ENCODE results near the gene STARD4. TPM values are rescaled to one million over a fixed set of nuclear protein-coding genes. Genes with fewer than 3 reads are reported as not detected.
A peak's percentile ranks its signal among the peaks of the same experiment; 100 is the strongest.

The STARD4 gene
- total and polyA plus RNA-seq, 2 experiments from 2014 or later, result 39.9 to 126 TPM

DNA sequence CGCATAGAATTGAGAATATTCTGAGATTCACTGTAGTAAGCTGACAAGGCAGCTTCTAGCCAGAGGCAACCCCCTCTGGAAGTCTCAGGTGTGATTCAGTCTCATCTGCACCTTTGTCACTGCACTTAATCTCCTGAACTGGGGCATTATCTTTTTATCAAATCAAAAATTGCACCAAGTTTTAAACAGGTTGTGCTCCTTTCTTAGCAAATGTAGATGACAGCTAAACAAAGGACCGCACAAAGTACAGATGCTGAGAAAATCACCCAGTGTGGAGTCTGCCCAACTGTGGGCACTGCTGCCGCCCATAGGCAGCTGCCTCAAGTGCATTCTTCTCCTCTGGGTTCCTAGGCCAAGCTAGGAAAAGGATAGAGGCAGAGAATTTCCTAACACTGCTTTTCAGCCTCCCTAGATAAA, 51.1 kb downstream of the STARD4 start:
- Histone ChIP-seq H3K4me3 (no peak overlapping the region), H3K36me3 (replicated peaks; ENCODE audit: insufficient read depth, low read depth) (no peaks in the 10 kb centered on the region), H3K79me2 (no peaks in the 10 kb centered on the region), H3K4me1 (ENCODE audit: insufficient read depth) (no peaks in the 10 kb centered on the region), H3K27me3 (no peaks in the 10 kb centered on the region), H3K4me2 (no peak overlapping the region), H3K27ac (no peak overlapping the region), H2AFZ (no peak overlapping the region), H3K9me2 (replicated peaks; ENCODE audit: insufficient read depth) (no peaks in the 10 kb centered on the region), H3K9me3 (ENCODE audit: low read depth) (no peaks in the 10 kb centered on the region), H4K20me1 (ENCODE audit: insufficient read depth, poor library complexity, severe bottlenecking) (no peaks in the 10 kb centered on the region)
- TF ChIP-seq EZH2 (IDR thresholded peaks at IDR 0.05; ENCODE audit: borderline replicate concordance) (no peak), EZH2phosphoT487 (IDR thresholded peaks at IDR 0.05; ENCODE audit: low read depth, severe bottlenecking, unreplicated experiment) (no peak)
- TF ChIP-seq, protein P1, sequence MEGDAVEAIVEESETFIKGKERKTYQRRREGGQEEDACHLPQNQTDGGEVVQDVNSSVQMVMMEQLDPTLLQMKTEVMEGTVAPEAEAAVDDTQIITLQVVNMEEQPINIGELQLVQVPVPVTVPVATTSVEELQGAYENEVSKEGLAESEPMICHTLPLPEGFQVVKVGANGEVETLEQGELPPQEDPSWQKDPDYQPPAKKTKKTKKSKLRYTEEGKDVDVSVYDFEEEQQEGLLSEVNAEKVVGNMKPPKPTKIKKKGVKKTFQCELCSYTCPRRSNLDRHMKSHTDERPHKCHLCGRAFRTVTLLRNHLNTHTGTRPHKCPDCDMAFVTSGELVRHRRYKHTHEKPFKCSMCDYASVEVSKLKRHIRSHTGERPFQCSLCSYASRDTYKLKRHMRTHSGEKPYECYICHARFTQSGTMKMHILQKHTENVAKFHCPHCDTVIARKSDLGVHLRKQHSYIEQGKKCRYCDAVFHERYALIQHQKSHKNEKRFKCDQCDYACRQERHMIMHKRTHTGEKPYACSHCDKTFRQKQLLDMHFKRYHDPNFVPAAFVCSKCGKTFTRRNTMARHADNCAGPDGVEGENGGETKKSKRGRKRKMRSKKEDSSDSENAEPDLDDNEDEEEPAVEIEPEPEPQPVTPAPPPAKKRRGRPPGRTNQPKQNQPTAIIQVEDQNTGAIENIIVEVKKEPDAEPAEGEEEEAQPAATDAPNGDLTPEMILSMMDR (IDR thresholded peaks at IDR 0.05; ENCODE audit: poor library complexity), result peak; percentile 60
- peak; percentile 62 for DNase-seq (ENCODE audit: low spot score)
- WGBS (ENCODE audit: low lambda C conversion rate, missing lambda C conversion rate), result 29% methylated on average over 3 of the region's 3 CpGs

DNA sequence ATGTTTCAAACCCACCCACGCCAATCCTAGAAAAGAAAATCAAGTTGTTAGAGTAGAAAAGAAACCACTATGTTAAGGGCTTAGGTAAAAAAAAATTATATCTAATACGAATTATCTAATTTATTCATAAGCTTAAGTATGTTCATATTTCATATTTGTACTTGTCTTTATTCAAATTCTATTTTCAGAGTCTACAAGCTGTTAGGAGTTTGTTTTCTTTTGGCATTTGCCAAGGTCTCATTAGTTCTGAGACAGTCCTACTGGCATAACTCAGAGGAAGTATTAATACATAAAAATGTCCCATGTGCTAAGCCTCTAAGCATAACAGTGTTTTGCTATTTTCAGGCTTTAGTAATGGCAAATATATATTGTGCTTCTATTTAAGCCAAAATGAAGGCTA, 57.6 kb downstream of the STARD4 start:
- Histone ChIP-seq H3K4me1 (ENCODE audit: insufficient read depth) (no peaks in the 10 kb centered on the region), H2AFZ (no peak overlapping the region), H3K27ac (no peak overlapping the region), H3K36me3 (replicated peaks; ENCODE audit: insufficient read depth, low read depth) (no peaks in the 10 kb centered on the region), H3K4me3 (no peak overlapping the region), H3K27me3 (no peaks in the 10 kb centered on the region), H3K9me3 (ENCODE audit: low read depth) (no peaks in the 10 kb centered on the region), H3K9me2 (replicated peaks; ENCODE audit: insufficient read depth) (no peaks in the 10 kb centered on the region), H3K4me2 (peak overlapping the region; percentile 38), H3K79me2 (no peaks in the 10 kb centered on the region), H4K20me1 (ENCODE audit: insufficient read depth, poor library complexity, severe bottlenecking) (no peaks in the 10 kb centered on the region)
- TF ChIP-seq EZH2phosphoT487 (IDR thresholded peaks at IDR 0.05; ENCODE audit: low read depth, severe bottlenecking, unreplicated experiment) (no peak), EZH2 (IDR thresholded peaks at IDR 0.05; ENCODE audit: borderline replicate concordance) (no peak)
- TF ChIP-seq, protein P1 (IDR thresholded peaks at IDR 0.05; ENCODE audit: poor library complexity), result no peak
- 77% methylated on average over 2 of the region's 2 CpGs for WGBS (ENCODE audit: low lambda C conversion rate, missing lambda C conversion rate)
- no peak for DNase-seq (ENCODE audit: low spot score)

DNA sequence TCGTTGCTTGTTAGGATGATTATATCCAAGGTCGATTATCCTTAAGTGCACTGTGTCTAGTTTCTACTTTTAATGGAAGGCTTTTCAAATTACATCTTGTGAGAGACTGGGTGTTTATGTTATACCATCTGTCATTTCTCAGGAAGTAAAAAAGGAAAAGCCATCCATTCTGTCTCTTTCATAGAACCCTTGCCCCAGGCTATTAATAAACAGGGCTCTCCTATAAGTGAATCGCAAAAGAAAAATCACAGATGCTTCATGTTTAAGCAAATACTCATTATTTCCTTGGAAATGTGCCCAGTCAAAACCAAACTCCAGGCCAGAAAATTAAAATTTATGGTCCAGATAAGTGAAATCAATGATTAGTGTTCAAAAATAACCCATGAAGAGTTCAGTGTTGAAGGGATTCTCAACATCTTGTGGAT, 58.1 kb downstream of the STARD4 start:
- Histone ChIP-seq H3K27ac (peak overlapping the region; percentile 13), H3K9me3 (ENCODE audit: low read depth) (no peaks in the 10 kb centered on the region), H2AFZ (no peak overlapping the region), H3K27me3 (no peaks in the 10 kb centered on the region), H3K9me2 (replicated peaks; ENCODE audit: insufficient read depth) (no peaks in the 10 kb centered on the region), H3K4me2 (peak overlapping the region; percentile 38), H3K4me1 (ENCODE audit: insufficient read depth) (no peaks in the 10 kb centered on the region), H4K20me1 (ENCODE audit: insufficient read depth, poor library complexity, severe bottlenecking) (no peaks in the 10 kb centered on the region), H3K4me3 (no peak overlapping the region), H3K36me3 (replicated peaks; ENCODE audit: insufficient read depth, low read depth) (no peaks in the 10 kb centered on the region), H3K79me2 (no peaks in the 10 kb centered on the region)
- DNase-seq (ENCODE audit: low spot score), result peak; percentile 18
- TF ChIP-seq, protein P1 (IDR thresholded peaks at IDR 0.05; ENCODE audit: poor library complexity), result no peak
- TF ChIP-seq EZH2 (IDR thresholded peaks at IDR 0.05; ENCODE audit: borderline replicate concordance) (no peak), EZH2phosphoT487 (IDR thresholded peaks at IDR 0.05; ENCODE audit: low read depth, severe bottlenecking, unreplicated experiment) (no peak)
- 56% methylated on average over 3 of the region's 3 CpGs for WGBS (ENCODE audit: low lambda C conversion rate, missing lambda C conversion rate)

DNA sequence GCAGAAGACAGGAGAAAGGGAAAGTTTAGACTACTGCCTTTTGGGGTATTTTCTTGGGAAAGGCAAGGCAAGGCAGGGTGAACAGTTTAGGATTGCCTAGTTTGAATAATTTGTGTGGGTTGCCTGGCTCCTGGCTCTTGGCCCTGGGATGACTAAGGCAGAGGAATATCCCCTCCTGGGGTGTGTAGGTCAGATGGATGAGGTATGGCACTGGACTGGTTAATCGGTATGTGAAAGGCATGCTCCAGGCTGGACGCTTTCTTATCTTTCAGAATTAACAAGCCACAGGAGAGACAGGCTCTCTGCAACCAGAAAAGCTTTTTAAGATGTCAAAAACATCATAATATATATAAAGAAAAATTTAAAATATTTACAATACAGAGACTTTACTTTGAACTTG, 58.6 kb downstream of the STARD4 start:
- WGBS (ENCODE audit: low lambda C conversion rate, missing lambda C conversion rate), result 16% methylated on average over 2 of the region's 2 CpGs
- Histone ChIP-seq H3K9me3 (ENCODE audit: low read depth) (no peaks in the 10 kb centered on the region), H3K36me3 (replicated peaks; ENCODE audit: insufficient read depth, low read depth) (no peaks in the 10 kb centered on the region), H3K4me3 (no peak overlapping the region), H3K27me3 (no peaks in the 10 kb centered on the region), H2AFZ (no peak overlapping the region), H3K27ac (peak overlapping the region; percentile 13), H3K9me2 (replicated peaks; ENCODE audit: insufficient read depth) (no peaks in the 10 kb centered on the region), H3K4me2 (peak overlapping the region; percentile 38), H4K20me1 (ENCODE audit: insufficient read depth, poor library complexity, severe bottlenecking) (no peaks in the 10 kb centered on the region), H3K4me1 (ENCODE audit: insufficient read depth) (no peaks in the 10 kb centered on the region), H3K79me2 (no peaks in the 10 kb centered on the region)
- TF ChIP-seq, protein P1 (IDR thresholded peaks at IDR 0.05; ENCODE audit: poor library complexity), result no peak
- no peak for TF ChIP-seq EZH2phosphoT487 (IDR thresholded peaks at IDR 0.05; ENCODE audit: low read depth, severe bottlenecking, unreplicated experiment)
- TF ChIP-seq EZH2 (IDR thresholded peaks at IDR 0.05; ENCODE audit: borderline replicate concordance), result no peak
- DNase-seq (ENCODE audit: low spot score), result no peak

Data from hepatocyte (in vitro differentiated cells).